Activated naive CD8-positive, alpha-beta T cell treated with anti-CD3 and anti-CD28 coated beads, Interleukin-2, amount 50 U/mL, for 16 hours (primary cell): ENCODE data around the gene FOXB1.

Experiments used
- DNase-seq: peaks from one replicate; pipeline ENCODE4 v3.0.0-alpha.2; 2020; ENCODE audit warnings: low read depth, low spot score

Gene FOXB1

DNA sequence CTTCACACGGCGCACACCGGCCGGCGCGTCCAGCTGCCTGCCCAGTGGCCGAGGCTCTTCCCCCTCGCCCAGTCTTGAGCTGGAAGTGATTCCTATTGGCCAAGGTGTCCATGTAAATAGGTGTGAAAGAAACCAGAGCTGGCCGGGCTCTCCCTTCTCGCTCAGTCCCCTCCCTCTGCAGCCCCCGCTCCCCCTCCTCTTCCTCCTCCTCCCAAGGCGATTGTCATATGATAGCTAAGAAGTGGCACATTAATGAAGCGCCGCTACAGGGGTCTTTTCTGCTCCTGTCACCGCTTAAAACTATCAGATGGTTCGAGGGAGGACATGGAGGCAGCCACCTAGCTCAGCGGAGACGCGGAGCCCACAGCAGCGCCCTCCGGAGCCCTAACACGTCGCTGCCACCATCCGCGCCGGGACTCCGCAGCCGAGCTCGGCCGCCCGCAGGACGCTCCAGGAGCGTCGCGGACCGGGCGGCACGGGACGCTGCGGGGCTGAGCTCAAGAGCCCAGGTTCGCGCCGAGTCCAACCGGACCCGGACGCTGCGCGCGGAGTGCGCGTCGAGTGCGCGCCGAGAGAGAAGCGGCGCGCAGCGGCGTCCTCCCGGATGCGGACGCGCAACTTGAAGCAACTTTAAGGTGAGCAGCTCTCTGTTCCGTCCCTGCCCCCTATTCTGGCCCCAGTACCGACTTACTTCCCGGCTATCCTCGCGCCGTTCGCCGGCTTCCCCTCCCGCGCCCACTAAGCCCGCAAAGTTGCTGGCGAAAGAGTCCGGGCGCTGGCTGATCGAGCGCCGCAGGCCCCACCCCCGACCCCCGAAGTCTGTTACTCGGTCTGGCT lies at the start of gene FOXB1:
Gene FOXB1 (plus strand): TSS at position 303 of the 837 bp plus-strand sequence. CDS start 653 bp downstream, outside the sequence.
- no peak for DNase-seq

DNA sequence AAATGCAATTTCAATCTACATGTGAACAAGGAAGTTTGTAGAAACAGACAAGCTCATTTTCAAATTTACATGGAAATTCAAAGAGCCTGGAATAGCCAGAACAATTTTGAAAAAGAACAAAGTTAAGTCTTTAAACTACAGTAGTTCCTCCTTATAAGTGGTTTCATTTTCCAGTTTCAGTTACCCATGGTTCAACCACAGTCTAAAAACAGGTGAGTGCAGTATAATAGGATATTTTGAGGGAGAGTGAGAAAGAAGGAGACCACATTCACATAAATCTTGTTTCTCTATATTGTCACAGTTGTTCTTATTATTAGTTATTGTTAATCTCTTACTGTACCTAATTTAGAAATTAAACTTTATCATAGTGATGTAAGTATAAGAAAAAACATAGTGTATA lies 45.8 kb upstream of the FOXB1 start:
- no peak for DNase-seq

DNA sequence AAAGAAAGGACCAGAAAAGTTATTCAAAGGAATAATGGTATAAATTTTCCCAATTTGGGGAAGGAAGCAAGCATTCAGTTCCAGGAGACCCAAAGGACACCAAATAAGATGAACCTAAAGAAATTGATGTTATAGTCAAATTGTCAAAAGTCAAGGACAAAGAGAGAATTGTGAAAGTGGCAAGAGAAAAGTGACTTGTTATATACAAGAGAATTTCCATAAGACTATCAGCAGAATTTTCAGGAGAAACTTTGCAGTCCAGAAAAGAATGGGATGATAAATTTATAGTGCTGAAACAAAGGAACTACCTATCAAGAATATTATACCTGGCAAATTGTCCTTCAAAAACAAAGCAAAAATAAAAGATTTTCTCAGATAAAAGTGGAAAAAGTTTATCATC lies 43.8 kb upstream of the FOXB1 start:
- no peak for DNase-seq

DNA sequence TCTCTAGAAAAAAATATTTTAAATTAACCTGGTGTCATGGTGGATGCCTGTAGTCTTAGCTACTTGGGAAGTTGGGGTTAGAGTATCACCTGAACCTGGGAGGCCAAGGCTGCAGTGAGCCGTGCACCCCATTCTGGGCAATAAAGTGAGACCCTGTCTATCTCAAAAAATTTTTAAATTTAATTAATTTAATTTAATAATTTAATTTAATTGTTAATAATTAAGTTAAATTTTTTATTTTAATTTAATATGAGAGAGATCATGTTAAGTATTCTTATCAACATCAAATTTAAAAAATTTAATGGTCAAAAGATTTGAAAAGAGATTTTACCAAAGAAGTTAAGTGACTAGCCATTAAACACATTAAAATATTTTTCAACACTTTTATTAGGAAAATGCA lies 40.8 kb upstream of the FOXB1 start:
- DNase-seq: no peak

DNA sequence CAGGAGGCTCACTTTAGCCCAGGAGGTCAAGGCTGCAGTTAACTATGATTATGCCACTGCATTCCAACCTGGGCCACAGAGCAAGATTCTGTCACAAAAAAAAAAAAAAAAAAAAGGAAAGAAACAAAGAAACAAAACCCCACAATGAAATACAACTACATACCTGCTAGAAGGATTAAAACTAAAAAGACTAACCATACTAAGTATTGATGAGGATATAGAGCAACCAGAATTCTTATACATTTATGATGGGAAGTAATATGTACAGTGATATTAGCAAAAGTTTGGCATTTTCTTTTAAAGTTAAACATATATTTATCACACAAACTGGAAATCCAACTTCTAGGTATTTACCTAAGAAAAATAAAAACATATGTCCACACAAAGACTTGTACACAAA lies 40.2 kb upstream of the FOXB1 start:
- no peak for DNase-seq

DNA sequence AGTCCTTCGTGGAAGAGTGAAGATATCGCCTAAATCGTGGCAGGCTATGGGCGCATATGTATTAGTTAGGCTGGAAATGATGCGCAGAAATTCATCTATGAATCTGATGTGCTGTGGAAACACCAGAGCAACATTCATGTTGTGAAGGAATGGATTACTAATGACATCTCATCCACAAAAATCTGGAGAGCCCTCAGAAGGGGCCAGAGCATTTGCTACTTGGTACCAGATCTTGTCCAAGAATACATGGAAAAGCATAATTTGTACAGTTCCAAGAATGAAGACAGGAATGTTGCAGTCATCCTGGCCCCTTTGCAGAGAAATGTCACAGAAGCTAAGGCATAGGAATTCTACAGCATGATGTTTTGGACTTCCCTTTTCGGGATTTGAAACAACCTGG lies 38.4 kb upstream of the FOXB1 start:
- DNase-seq: no peak

DNA sequence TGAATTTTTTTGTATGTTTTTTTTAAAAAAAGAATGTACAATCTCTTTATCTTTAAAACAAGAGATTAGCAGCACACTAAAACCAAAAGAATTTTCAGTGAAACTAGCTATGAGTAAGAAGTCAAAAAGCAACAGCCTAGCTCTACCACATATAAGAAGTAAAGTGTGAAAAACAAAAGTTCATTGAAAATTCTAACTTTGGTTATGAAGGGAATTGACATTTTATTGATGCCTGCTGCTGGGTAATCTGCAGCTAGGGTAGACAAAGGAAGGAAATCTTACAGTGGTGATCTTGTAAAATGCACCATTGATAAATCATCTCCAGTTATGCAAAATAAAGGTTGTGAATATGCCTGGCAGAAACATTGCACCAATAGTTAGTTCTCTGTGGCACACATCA lies 37.8 kb upstream of the FOXB1 start:
- DNase-seq: no peak

DNA sequence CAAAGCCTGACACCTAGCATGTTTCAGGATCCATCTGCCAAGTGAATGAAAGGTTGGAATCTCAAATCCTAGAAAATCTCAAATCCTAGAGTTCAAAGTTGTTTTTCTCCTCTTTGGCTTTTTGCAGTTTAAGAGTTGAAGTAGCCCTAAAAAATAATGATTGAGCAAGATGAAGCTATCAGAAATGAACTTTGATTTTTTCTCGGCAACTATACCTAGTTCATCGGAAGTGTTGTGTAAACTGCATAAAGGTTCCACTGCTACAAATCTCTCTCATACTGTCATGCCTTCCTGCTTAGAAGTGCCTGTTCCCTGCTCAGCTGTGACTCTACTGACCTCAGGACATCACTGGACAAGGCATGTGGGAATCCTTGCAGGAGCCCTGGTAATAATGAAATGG lies 35.8 kb upstream of the FOXB1 start:
- DNase-seq: no peak

DNA sequence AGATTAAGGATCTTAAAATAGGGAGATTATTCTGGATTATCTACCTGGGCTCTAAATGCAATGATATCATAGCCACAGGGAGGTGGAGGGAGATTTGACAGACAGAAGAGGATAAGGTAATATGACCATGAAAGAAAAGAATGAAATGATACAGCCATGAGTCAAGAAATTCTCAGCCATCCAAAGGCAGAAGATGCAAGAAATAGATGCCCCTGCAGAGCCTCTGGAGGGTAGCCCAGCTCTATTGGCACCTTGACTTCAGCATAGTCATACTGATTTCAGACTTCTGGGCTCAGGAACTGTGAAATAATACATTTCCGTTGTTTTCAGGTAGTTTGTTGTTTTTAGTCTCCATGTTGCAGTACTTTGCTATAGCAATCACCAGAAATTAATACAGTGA lies 31.9 kb upstream of the FOXB1 start:
- no peak for DNase-seq

DNA sequence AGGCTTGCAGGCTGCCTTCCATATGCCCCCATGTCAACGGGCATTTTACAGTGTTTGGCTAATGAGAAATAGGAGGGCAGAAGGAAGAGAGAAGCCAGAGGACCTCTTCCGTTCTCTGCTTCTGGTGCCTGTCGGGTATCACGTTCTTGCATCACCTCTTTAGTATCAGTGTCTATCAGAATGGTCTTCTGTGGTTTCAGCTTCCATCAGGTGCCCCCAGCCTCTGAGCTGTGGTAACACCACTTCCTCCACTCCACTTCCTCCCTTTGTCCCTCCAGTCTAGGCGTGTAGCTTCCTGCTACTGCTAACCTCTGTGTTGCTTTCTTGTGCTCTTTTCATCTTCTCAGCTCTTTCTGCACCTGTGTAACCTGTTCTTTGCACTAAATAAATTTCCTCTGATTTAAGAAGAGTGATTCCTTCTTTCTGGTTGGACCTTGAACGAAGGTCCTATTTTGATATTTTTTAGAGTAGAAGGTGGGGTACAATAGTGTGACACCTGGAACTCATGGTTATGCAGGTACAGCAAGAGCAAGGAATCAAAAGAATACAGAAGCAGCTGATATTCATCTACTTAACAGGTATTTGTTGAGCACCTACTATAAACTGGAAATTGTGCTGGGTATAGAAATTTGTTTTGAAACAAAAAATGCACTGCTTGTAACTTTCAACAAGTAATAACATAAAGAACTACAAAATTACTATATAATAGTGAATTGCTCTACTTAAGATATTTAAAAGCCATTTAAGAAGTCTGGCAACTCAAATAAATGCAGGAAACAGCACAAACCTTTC lies 27.4 kb upstream of the FOXB1 start:
- DNase-seq: no peak

DNA sequence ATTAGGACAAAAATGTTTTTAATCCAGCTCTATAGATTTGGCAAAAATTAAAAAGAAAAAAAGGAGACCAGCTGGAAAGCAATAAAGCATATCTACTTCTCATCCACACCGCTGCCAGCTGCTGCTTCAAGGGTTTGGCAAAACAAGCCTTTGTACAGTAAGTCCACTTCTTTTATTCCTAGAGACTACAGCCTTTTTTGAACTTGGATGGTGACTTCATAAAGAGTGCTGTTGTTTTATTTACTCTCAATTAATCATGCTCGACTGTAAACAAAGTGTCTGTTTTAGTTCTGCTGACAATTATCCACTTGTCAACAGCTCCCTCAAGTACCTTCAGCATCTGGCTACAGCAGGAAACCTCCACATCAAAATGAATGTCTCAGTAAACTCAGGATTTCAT lies 12.3 kb upstream of the FOXB1 start:
- DNase-seq: no peak

DNA sequence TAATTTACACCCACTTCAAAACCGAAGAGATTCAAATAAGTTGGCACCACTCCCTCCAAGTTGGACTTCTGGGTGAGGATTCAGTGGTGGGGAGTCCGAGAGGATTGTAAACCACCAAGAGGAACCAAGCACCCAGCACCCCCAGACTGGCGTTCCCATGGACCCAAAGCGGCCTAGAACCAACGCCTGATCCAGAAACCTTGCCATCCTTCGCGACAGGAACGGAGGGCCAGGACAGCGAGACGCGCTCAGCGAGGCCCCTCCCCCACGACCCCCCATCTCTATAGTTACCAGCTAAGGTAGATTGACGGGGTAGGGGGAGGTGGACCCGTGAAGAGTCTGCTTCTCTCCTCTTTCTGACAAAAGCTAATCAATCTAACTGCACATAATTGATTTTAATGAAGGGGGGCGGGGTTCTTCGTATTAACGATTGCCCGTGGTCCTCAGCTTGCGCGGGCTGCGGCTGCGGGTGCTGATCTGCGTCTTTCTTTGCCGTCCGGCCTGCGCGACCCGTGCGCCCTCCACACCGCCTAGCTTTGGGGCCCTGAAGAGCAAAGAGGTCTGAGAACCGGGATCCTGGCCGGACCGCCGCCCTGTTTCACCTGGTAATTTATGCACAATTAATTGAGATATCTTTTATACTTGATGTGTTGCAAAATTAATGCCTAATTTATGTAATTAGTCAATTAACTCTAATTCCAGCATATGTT lies 10.9 kb upstream of the FOXB1 start:
- no peak for DNase-seq

DNA sequence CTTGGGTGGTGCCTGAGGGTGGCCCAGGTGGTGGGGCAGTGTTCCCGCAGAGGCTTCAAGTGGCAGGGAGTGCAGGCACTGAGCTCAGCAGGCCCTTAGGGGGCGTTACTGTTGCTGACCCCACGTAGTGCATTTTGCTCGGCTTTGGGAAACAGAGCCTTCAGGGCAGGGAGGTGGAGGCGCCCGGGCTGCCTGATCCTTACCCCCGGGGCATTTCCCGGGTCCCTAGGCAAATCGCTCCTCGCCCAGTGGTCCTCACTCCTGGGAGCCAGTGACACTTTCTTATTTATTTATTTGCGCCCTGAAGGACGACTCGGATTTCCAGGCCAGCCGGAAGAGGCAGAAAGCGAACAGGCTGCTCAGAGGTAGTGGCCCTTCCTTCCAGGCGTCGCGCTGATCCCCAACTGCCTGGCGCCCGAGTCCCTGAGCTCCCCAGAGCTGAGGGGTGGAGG lies 10.1 kb upstream of the FOXB1 start:
- DNase-seq: no peak

DNA sequence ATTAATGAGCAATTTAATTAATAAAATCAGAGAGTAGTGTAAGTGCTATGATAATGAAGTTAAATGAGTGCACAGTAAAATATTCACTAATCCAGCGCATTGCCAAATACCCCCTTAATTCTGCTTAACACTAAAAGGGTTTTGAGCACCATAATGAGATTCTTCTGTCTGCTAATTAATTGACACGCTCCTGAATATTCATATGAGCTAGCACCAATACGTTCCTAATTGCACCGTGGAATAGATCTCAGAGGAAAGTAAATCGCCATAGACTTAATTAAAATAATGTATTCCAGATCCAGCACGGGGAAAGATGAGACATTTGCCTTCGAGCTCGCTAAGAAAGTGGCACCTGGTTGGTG lies 9.6 kb upstream of the FOXB1 start:
- DNase-seq: no peak

DNA sequence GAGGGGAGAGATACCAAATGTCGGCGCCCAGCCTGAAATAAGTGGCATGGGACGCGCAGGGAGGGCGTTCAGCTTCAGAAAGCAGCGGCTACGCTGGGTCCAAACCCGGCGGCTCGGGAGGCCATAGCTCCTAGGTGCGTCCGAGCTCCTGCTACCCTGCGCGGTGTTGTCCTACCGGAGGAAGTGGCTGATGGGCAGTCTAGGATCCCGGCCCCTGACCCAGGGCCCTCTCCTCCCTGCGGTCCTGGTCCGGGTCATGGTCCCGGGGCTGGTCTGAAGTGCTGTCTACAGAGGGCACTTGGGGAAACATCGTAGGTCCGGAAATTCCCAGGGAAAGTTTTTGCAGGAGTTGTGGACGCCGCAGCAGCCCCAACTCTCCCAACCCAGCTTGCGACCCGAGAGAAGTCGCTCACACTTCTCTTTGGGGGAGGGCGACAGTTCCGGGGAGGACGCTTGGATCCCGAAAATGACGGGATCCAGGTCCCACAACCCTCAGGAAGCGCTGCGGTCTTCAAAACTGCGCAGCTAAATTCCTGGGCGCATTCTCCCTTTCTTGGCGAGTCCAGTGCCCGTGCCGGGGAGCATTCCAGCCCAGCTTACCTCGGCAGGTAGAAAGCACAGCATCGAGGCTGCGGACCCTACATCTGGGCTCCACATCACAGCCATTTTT lies 9.1 kb upstream of the FOXB1 start:
- DNase-seq: no peak

DNA sequence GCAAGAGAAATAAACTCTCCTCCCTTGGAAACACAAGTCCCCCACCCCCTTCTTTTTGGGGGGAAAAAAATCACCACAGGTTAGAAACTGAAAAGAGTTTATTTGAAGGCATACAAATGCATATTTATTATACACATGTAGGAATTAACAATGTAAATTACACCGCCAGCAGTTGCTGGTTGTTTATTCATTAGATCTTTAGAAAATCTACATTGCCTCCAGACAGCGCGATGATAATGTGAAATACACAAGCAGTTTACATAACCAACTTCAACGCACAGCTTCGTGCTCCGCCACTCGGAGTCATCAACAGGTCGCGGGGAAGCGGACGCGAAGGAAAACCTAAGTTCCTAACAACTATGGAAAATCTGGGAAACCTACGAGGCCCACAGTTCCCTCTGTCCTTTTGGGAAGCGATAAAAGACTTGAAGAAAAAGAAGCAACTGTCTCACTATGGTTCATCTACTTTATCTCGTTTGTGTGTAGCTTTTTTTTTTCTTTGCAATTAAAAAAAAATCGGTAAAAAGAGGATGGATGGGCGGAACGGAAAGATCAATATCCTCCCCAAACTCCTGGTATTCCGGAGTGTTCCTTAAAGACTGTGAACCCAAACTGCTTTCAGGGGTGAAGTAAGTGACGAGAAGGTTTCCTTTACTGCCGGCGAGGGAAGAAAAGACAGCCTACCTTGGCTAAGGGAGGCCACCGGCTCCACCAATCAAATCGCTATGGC lies 8.4 kb upstream of the FOXB1 start:
- no peak for DNase-seq

DNA sequence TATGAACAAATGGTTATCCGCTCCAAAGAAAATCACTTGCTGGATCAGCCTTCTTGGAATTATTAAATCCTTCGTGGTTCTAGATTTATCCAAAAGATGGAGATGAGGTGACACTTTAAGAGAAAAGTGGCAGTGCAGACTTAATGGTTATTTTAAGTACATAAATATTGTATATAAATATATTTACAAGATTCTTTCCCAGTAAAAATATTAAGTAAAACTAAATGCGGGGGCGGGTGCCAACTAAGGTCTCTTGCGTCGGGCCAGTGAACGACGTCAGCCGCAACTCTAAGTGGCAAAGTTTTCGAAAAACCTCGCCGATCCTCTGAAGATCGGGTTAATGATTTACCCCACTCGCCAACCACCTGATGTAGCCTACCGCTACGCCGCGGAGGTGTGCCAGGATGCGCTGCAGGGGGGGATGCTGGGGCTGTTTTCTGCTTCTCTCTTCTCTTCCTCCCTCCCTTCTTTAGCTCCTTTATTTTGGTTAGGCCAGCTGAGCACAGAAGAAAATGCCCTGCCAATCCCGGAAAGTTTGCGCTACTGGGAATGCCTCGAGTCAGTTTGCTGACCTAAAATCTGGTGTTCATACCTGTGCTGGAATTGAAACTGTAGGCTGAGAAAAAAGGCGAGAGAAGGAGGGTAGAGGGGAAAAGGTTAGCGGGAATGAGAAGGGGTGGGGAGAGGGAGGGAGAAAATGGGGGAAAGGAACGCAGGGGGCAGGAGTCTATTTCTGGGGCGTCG lies 7.6 kb upstream of the FOXB1 start:
- no peak for DNase-seq

DNA sequence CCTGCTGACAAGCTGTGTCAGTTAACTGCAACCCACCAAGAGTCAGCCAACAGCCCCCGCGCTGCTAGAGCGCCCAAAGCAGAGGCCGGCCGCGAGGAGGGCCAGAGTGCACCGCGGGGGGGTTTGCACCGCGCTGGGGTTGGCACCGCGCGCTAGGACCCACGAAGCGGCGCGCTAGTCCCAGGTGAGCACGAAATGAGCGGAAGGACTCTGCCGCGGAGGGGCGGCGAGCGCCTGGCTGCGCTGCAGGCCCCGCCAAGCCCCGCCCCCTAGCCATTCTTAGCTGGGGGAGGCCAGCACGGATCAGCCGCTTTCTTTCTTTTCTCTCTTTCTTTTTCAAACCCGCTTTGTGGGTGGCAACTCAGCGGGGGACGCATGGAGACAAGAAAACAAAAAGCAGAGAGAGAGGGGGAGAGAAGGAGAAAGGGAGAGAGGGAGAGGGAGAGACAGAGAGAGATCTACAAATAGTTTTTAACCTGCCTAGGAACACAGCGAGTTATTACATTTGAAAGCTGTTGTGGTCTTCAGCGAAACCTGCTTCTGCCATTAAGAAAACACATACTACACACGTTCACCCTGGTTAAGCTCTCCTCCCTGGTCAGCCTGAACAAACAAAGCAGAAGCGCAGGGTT lies 6.9 kb upstream of the FOXB1 start:
- no peak for DNase-seq

DNA sequence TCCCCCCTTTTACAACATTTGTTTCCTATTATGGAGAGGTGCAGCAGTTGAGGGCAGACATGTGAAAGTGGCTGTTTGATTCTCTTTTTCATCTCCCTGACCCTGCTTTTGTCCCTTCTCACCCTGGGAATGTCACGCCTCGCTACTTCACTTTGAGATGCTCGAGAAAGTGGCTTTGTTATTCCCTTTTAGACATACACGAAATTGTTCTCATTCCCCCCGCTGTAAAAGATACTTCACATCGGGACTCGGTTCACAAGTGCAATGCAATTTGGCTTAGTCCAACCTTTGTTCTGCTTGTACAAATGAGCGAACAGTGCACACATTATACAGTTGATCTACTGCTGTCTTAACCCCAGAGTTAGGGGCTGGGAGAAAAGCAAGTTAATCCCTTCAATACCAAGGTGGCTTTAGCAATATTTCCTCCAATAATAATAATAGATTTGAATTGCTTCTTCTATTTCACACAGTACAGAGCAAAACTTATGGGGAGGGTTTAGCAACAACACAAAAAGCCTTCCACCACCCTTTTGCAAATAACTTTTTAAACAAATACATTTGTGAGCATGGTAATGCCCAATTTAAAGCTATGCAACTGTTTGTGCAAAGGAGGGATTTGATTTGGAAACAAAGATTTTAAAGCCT lies 5.7 kb upstream of the FOXB1 start:
- no peak for DNase-seq
